ENCODE data around the gene TRIM34.

DNA sequence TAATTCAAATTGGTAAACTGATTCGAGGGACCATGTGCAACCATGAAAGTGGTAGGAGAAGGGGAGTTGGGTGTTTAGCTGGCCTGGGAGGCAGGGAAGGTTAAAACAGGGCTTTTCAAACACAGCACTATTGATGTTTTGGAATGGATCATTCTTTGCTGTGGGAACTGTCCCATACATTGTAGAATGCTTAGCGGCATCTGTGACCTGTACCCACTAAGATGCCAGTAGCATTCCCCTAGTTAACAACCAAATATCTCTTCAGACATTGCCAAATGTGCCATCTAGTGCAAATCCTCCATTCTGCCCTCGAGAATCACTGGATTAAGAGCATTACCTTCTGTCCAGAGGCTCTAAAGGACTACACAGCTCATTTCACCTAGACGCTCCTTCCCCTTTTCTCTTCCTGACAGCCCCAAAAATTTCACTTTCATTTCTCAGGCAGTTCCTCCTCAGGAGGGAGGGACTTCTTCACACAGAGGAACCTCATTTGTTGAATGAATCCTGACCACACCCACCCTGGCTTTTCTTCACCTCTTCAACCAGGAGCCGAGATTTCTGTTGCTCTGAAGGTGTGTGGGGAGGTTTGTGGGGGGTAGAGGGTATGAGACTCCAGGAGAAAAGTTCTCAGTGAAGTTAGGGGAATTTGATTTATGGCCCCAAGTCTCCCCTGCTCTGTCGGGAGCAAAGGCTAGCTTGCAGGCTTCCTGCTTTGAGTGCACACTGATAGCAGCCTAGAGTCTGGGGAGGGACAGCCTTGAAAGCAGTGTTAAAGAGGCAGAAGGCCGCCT, at the start of gene TRIM34:
- TF ChIP-seq, protein P1, sequence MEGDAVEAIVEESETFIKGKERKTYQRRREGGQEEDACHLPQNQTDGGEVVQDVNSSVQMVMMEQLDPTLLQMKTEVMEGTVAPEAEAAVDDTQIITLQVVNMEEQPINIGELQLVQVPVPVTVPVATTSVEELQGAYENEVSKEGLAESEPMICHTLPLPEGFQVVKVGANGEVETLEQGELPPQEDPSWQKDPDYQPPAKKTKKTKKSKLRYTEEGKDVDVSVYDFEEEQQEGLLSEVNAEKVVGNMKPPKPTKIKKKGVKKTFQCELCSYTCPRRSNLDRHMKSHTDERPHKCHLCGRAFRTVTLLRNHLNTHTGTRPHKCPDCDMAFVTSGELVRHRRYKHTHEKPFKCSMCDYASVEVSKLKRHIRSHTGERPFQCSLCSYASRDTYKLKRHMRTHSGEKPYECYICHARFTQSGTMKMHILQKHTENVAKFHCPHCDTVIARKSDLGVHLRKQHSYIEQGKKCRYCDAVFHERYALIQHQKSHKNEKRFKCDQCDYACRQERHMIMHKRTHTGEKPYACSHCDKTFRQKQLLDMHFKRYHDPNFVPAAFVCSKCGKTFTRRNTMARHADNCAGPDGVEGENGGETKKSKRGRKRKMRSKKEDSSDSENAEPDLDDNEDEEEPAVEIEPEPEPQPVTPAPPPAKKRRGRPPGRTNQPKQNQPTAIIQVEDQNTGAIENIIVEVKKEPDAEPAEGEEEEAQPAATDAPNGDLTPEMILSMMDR (IDR thresholded peaks at IDR 0.05), result no peak
- no peak for TF ChIP-seq POLR2A (IDR thresholded peaks at IDR 0.05)
